Medulla oblongata (tissue), 1 donor: ENCODE data around the gene EXPH5.
A peak's percentile ranks its signal among the peaks of the same experiment; 100 is the strongest.

Experiments used
- DNase-seq: peaks from one replicate; pipeline ENCODE4 v3.0.0-alpha.2; 2015; ENCODE audit errors: extremely low spot score

Gene EXPH5

GRCh38 chr11:108511851-108512474 lies 81.6 kb downstream of the EXPH5 start:
- no peak for DNase-seq

GRCh38 chr11:108508653-108509593 lies 84.6 kb downstream of the EXPH5 start:
- DNase-seq, result no peak

- DNase-seq, result no peak
These were observed 92.2 kb downstream of the EXPH5 start for GRCh38 chr11:108501396-108501795.

- no peak for DNase-seq
These were observed 92.8 kb downstream of the EXPH5 start for GRCh38 chr11:108500721-108501120.

GRCh38 chr11:108500169-108500568 lies 93.4 kb downstream of the EXPH5 start:
- no peak for DNase-seq

GRCh38 chr11:108498816-108499408 lies 94.7 kb downstream of the EXPH5 start:
- no peak for DNase-seq

- DNase-seq, result peak; percentile 28
These were observed 95.3 kb downstream of the EXPH5 start, which contains the start of gene POGLUT3 for GRCh38 chr11:108498046-108498815. TSS of gene POGLUT3 (minus strand) at chr11:108498384. CDS start at chr11:108498366, 18 bp downstream.

GRCh38 chr11:108497317-108498045 lies 96.1 kb downstream of the EXPH5 start:
- DNase-seq, result peak; percentile 87

- DNase-seq, result no peak
These were observed 96.8 kb downstream of the EXPH5 start for GRCh38 chr11:108496643-108497256.

GRCh38 chr11:108495326-108495725 lies 98.2 kb downstream of the EXPH5 start:
- DNase-seq, result no peak

GRCh38 chr11:108494182-108494581 lies 99.4 kb downstream of the EXPH5 start:
- DNase-seq, result no peak

- DNase-seq, result no peak
These were observed 101.6 kb downstream of the EXPH5 start for GRCh38 chr11:108491936-108492335.

- DNase-seq, result no peak
These were observed 106.7 kb downstream of the EXPH5 start for GRCh38 chr11:108486828-108487227.

GRCh38 chr11:108486331-108486730 lies 107.2 kb downstream of the EXPH5 start:
- DNase-seq, result no peak

- DNase-seq, result no peak
These were observed 110.4 kb downstream of the EXPH5 start for GRCh38 chr11:108483163-108483562.

GRCh38 chr11:108474664-108475463 lies 118.7 kb downstream of the EXPH5 start:
- no peak for DNase-seq

- no peak for DNase-seq
These were observed 120.9 kb downstream of the EXPH5 start for GRCh38 chr11:108472681-108473080.

GRCh38 chr11:108468478-108468864 lies 125.1 kb downstream of the EXPH5 start:
- no peak for DNase-seq

GRCh38 chr11:108467091-108467823 lies 126.3 kb downstream of the EXPH5 start, which contains the start of gene C11orf65:
TSS of gene C11orf65 (minus strand) at chr11:108467529. CDS start at chr11:108461559, 5,970 bp downstream.
- peak; percentile 99 for DNase-seq
